NCI-H2171 treated with DMSO at 0.1 percent for 48 hours (cell line): ENCODE data around the gene CDH8.

Experiments
- DNase-seq: peaks from one replicate; lab custom pipeline; 2025; lab: John Stamatoyannopoulos, UW

Gene CDH8

GRCh38 chr16:62036101-62036801, at the start of gene CDH8:
Gene CDH8 (minus strand): TSS chr16:62036438. CDS start chr16:62021403, 15,035 bp downstream.
- DNase-seq: no peak

GRCh38 chr16:62079236-62079635, 43.0 kb upstream of the CDH8 start:
- DNase-seq: no peak

GRCh38 chr16:62077998-62078397, 41.8 kb upstream of the CDH8 start:
- DNase-seq: no peak

- no peak for DNase-seq
Observed at GRCh38 chr16:62076886-62077285, 40.6 kb upstream of the CDH8 start.

- DNase-seq: peak; percentile 12
Observed at GRCh38 chr16:62068747-62069146, 32.5 kb upstream of the CDH8 start.

- no peak for DNase-seq
Observed at GRCh38 chr16:62067981-62068380, 31.7 kb upstream of the CDH8 start.

- DNase-seq: no peak
Observed at GRCh38 chr16:62067182-62067581, 30.9 kb upstream of the CDH8 start.

- DNase-seq: no peak
Observed at GRCh38 chr16:62066747-62067146, 30.5 kb upstream of the CDH8 start.

GRCh38 chr16:62064173-62064572, 27.9 kb upstream of the CDH8 start:
- DNase-seq: no peak

GRCh38 chr16:62060089-62060488, 23.9 kb upstream of the CDH8 start:
- no peak for DNase-seq

- no peak for DNase-seq
Observed at GRCh38 chr16:62059527-62059926, 23.3 kb upstream of the CDH8 start.

GRCh38 chr16:62058412-62058811, 22.2 kb upstream of the CDH8 start:
- DNase-seq: no peak

- DNase-seq: no peak
Observed at GRCh38 chr16:62051942-62052341, 15.7 kb upstream of the CDH8 start.

- no peak for DNase-seq
Observed at GRCh38 chr16:62050793-62051192, 14.6 kb upstream of the CDH8 start.

GRCh38 chr16:62046801-62047200, 10.6 kb upstream of the CDH8 start:
- DNase-seq: no peak

- peak; percentile 68 for DNase-seq
Observed at GRCh38 chr16:62041401-62041800, 5.2 kb upstream of the CDH8 start.

- no peak for DNase-seq
Observed at GRCh38 chr16:62038646-62039045, 2.4 kb upstream of the CDH8 start.

GRCh38 chr16:62038225-62038624, 2.0 kb upstream of the CDH8 start:
- no peak for DNase-seq

GRCh38 chr16:62036802-62037135, 531 bp upstream of the CDH8 start:
- no peak for DNase-seq

GRCh38 chr16:62035115-62036092, 834 bp downstream of the CDH8 start:
- DNase-seq: no peak

- DNase-seq: no peak
Observed at GRCh38 chr16:62034231-62035114, 1.8 kb downstream of the CDH8 start.

- no peak for DNase-seq
Observed at GRCh38 chr16:62033065-62033464, 3.2 kb downstream of the CDH8 start.
